Superior temporal gyrus (tissue), 1 donor: ENCODE results near the gene CNPPD1.
A peak's percentile ranks its signal among the peaks of the same experiment; 100 is the strongest.

Experiments
- DNase-seq: peaks from one replicate; pipeline ENCODE4 v3.0.0-alpha.2; 2016; ENCODE audit errors: extremely low spot score

CNPPD1 gene

GRCh38 chr2:219176818-219177551, at the start of gene CNPPD1:
Gene CNPPD1 (minus strand): TSS chr2:219176925. CDS start chr2:219176828, 97 bp downstream.
- peak; percentile 76 for DNase-seq

DNA sequence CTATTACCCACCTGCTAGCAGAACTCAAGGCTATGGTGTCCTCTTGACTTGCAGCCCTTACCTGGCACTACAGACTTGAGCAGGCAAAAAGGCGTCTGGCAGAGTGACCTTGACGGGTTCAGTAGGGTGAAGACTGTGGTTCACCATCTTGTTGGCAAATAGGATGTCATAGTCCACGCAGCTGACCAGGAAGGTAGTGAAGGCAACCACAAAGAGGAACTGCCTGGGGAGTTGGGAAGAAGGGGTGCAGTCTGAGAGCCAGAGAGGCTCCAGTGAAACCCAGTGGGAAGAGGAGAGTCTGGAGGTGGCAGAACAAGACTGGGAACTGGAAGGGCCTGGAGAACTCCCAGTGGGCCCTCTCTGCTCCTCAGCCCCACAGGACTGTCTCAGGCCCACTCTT, 48.6 kb upstream of the CNPPD1 start:
- DNase-seq: no peak

DNA sequence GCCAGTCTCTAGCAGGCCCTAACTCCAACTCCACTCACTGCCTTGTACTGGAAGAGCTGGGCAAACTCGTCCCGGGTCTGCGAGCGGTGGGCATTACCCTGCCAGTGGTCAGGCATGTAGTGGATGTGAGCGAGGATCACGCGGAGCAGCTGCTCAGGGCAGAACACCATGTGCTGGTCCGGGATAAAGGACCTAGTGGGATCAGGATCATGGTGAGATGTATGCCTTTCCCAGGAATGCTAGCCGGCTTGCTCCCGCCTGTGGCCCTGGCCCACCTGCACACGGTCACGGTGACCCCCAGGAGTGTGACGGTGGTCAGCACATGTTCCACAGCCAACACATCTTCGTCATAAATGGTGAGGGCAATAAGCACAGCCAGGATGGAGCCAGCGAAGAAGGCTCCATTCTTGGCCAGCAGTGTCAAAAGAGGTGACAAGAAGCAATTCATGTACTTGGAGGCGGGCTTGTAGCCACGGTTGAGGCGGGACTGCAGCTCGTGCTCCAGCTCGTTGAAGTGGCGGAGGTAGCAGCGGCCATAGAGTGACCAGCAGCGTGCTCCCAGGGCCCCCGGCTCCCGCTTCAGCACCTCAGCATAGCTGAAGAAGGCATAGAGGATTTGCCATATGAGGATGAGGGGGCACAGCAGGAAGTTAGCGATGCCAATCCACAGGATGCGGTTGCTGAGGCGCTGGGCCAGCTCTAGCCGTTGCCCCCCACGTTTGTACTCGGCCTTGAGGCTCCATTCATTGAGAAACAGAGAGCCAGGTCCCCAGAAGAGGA, 47.3 kb upstream of the CNPPD1 start:
- DNase-seq: no peak

DNA sequence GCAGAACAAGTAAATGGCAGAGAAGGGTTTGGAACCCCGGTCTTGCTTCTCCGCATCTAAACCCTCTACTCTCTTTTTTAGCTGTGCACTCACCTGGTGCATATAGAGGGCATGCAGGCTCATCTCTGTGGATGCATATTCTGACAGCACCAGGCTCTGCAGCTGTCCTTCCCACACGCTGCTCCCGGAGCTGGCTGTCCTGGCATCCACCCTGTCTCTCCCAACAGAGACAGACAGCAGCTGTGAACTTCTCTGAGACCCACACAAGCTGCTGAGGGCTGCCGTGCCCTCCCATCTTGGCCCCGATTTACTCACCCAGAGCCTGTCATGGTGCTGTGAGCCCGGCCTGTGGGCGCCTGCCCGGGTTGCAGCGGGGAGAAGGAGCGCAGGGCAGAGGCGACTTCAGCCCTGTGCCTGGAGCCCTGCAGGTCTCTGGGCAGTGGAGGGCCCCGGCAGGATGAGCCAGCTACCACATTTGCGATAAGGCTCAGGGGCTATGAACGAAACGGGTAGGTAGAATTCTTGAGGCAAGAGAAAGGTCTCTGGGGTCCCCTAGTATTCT, 45.3 kb upstream of the CNPPD1 start:
- no peak for DNase-seq

- DNase-seq: no peak
These were observed 44.1 kb upstream of the CNPPD1 start for GRCh38 chr2:219220652-219221402.

DNA sequence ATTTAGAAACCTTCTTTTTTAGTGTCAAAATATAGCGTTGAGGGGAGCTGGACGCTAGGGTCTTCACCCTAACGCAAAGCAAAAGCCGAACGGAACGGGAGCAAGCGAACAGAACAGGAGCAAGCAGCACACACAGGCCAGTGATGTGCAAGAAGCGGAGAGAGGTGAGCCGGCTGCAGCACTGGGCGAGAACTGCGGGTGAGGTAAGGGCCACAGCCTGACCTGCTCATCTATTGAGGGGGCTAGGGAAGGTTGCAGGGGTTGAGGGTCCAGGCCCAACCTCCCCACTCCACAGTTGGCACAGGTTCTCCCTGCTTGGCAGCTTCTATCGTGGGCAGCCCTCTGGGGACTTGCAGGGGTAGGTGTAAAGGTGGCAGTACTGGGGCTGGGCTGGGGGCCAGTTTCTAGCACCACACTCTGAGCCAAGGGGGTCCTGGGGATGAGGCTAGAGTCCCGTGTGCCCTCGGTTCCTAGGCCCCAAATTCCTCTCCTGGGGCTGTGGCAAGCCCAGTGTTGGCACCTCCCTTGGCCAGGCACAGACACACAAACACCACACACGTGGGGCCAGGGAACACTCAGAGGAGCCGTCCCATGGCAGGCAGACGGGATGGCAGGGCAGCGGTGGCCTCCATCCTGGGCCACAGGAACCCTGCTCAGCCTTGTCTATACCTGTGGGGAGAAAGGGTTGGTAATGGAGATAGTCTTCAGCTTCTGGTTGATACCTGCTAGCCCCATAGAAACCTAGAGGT, 43.2 kb upstream of the CNPPD1 start:
- no peak for DNase-seq

DNA sequence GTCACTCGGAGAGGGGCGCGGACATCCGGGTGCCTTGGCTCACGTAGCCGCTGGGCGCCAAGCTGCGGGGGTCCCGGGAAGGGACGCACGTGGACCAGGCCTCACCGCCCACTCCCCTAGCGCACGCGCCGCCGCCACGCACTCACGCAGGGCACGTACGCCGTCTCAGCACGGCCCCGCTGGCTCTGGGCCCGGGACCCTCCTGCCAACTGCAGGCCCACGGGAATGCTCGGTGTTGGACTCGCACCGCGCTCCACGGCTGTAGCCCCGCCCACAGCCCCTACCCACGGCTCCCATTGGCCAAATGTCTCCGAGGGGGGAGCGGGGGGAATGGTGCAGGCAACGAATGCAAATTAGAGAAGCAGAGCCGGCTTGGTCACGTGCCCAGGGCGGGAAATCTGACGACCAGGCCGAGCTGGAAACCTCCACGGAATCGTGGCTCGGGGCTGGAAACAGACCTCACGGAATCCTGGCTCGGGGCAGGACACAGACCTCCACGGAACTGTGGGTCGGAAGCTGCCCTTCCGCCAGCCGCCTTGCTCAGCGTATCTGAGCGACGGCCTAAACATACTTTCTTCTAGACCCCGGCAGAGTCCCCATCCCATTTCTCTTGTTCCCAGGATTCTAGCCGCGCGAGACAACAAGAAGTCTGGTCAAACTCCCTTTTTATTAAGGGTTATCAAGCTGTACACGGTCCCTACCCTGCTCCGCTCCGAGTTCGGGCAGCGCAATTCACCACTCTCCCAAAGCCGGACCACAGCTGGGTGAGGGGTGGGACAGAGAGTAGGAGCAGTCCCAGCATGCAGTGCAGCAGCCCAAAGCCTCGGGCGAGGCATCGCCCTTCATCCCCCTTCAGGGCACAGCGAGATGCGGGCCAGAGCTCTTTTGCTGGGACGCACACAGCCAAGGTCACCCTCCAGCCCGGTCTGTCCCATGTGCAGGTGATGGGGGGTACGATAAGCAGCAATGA, 42.3 kb upstream of the CNPPD1 start, which contains the start of gene ABCB6:
ABCB6 (minus strand) TSS at position 227 of the 970 bp plus-strand sequence. CDS start 285 bp downstream, outside the sequence.
- peak; percentile 97 for DNase-seq

GRCh38 chr2:219218217-219218731, 41.5 kb upstream of the CNPPD1 start:
- no peak for DNase-seq

DNA sequence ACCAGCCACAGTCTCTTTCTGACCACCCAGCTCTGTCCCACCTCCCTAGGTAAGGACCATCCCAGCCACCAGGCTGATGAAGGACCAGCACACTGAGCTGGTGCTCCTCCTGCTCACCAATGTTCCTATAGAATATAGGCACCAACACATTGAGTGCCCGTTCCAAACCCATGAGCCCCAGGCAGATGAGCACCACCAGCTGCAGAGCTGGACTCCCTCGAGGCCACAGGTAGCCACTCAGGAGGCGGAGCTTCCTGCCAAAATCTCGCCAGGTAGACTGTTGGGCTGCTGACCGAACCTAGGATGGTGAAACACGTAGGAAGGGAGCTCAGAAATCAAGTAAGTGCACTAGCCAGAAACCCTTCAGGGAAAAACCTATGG, 39.8 kb upstream of the CNPPD1 start:
- DNase-seq: no peak

GRCh38 chr2:219215871-219216534, 39.3 kb upstream of the CNPPD1 start:
- no peak for DNase-seq

GRCh38 chr2:219214786-219215185, 38.1 kb upstream of the CNPPD1 start:
- DNase-seq: no peak

DNA sequence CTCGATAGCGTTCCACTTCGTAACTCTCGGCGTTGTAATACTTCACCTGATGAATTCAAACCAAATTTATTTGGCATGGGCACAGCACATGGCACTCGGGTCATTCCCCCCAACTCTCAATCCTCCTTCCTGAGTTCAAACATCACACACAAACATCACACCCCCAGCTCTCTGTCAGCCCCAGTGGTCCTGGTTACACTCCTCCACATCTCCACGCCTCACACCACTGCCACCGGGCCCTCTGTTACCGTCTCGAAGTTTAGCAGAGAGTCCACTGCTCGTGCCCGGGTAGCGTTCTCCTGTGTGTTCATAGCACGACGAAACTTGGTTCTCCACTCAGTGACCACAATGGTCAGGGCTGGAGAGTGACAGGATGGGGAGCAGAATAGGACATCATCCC, 37.4 kb upstream of the CNPPD1 start:
- no peak for DNase-seq

GRCh38 chr2:219213486-219214071, 36.9 kb upstream of the CNPPD1 start:
- DNase-seq: no peak

- no peak for DNase-seq
These were observed 36.3 kb upstream of the CNPPD1 start for GRCh38 chr2:219213026-219213415.

DNA sequence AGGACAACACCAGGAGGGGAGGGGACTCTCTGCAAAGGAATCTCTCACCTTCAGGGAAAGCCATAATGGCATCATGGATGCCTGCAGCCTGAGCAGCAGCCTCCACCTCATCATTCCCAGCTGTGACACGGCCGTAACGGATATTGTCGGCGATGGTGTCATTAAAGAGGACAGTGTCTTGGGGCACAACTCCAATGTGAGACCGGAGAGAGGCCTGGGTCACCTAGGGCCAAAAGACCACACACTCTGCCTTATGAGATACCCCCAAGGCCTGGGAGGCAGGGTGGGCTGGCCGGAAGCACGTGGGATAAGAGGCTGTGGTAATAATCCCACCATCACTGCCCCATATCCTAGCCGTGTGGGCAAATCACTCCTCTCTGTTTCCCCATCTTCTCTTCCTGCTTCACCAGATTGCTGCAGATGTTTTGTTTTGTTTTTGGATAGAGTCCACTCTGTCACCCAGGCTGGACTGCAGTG, 34.2 kb upstream of the CNPPD1 start:
- DNase-seq: no peak

GRCh38 chr2:219210196-219210885, 33.6 kb upstream of the CNPPD1 start:
- DNase-seq: no peak

GRCh38 chr2:219209236-219210195, 32.8 kb upstream of the CNPPD1 start:
- DNase-seq: no peak
